ENCODE results near the gene STAB2. TPM values are rescaled to one million over a fixed set of nuclear protein-coding genes. Genes with fewer than 3 reads are reported as not detected.

STAB2 gene
- total and polyA plus RNA-seq, 8 donors, result under 0.01 to 4.0 (median 0.95) TPM; not detected in 4

DNA sequence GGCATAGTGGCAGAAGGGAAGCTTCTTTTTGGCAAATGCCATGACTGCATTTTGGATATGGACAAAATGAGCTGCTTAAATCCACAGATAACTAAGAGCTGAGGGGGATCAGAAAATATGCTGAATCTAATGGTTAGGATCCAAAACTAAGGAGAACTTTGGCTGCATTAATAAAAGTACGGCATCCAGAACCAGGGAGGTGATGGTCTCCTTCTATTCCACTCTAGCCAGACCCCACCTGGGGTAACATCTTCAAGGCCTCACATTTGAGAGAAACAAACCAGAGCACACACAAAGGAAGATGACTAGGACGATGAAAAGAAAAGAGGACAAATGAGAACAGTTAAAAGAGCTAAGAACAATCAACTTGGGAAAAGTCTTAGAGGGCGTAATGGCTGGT lies 226.4 kb downstream of the STAB2 start:
- H3K9me3 ChIP-seq, result no peaks in the 10 kb centered on the region
- DNase-seq, result no peak
- intact Hi-C loops (cut with DNase I; ENCODE audit: low total_unique reads), result no loop called here
- no peak overlapping the region for H3K4me3 ChIP-seq
- TF ChIP-seq POLR2A (IDR thresholded peaks at IDR 0.05) (no peak), POLR2AphosphoS5 (IDR thresholded peaks at IDR 0.05) (no peak)
- TF ChIP-seq, protein P1, sequence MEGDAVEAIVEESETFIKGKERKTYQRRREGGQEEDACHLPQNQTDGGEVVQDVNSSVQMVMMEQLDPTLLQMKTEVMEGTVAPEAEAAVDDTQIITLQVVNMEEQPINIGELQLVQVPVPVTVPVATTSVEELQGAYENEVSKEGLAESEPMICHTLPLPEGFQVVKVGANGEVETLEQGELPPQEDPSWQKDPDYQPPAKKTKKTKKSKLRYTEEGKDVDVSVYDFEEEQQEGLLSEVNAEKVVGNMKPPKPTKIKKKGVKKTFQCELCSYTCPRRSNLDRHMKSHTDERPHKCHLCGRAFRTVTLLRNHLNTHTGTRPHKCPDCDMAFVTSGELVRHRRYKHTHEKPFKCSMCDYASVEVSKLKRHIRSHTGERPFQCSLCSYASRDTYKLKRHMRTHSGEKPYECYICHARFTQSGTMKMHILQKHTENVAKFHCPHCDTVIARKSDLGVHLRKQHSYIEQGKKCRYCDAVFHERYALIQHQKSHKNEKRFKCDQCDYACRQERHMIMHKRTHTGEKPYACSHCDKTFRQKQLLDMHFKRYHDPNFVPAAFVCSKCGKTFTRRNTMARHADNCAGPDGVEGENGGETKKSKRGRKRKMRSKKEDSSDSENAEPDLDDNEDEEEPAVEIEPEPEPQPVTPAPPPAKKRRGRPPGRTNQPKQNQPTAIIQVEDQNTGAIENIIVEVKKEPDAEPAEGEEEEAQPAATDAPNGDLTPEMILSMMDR (IDR thresholded peaks at IDR 0.05), result no peak
- H3K27me3 ChIP-seq, result no peaks in the 10 kb centered on the region
- no peak overlapping the region for H3K27ac ChIP-seq
- WGBS, 5 donors, result 91 to 97% (median 96%) methylated on average over 3 of the region's 3 CpGs
- peaks cover 0 to 16% (median 2%) of the 10 kb centered on the region in 4 donors for H3K4me1 ChIP-seq
- H3K36me3 ChIP-seq, result peaks cover 5 to 37% (median 24%) of the 10 kb centered on the region in 4 donors

DNA sequence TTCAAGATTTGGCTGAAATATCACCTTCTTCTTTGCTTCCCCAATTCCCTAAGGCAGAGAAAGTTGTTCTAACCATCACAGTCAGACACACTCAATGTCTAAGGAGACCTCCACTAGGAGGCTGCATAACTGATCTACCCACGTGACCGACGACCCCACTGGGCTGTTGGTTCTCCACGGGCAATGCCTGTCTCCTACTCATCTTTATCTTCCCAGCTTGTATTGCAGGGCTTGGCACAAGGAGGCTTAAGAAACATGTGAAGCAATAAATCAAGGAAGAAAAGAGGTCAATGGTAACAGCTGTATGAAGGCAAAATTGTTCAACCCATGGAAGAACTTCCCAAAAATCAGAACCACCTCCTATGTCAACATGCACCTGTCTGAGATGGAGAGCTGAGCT lies 226.9 kb downstream of the STAB2 start:
- Histone ChIP-seq H3K4me1 (peaks cover 0 to 11% (median 0%) of the 10 kb centered on the region in 4 donors), H3K27ac (no peak overlapping the region), H3K9me3 (no peaks in the 10 kb centered on the region), H3K27me3 (no peaks in the 10 kb centered on the region), H3K4me3 (no peak overlapping the region), H3K36me3 (peaks cover 5 to 37% (median 24%) of the 10 kb centered on the region in 4 donors)
- no peak for DNase-seq
- TF ChIP-seq, protein P1 (IDR thresholded peaks at IDR 0.05), result no peak
- no peak for TF ChIP-seq POLR2A (IDR thresholded peaks at IDR 0.05)
- no peak for TF ChIP-seq POLR2AphosphoS5 (IDR thresholded peaks at IDR 0.05)
- no peak for TF ChIP-seq EP300 (IDR thresholded peaks at IDR 0.05)
- intact Hi-C loops (cut with DNase I; ENCODE audit: low total_unique reads), result no loop called here
- WGBS, 5 donors, result 78 to 92% (median 83%) methylated on average over 4 of the region's 4 CpGs

DNA sequence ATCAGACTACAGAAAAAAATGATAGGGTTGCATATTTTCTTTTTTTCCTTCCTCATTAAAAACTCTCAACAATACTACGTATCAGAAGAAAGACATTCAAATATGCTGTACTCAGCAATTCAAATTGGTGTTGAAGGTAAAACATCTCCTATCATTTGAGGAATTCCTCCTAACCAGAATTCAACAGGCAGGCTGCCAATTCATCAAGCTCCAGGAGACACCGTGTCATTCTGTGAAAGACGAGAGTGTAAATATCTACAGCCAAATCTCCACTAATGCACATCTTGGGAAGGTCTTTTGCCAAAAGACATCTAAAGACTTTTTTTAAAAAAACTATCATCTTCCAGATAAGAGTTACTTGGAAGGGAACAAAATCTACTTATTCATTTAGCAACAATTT lies 227.4 kb downstream of the STAB2 start:
- no peak for TF ChIP-seq EP300 (IDR thresholded peaks at IDR 0.05)
- no peak for TF ChIP-seq POLR2AphosphoS5 (IDR thresholded peaks at IDR 0.05)
- no peak for TF ChIP-seq POLR2A (IDR thresholded peaks at IDR 0.05)
- TF ChIP-seq, protein P1 (IDR thresholded peaks at IDR 0.05), result no peak
- Histone ChIP-seq H3K9me3 (no peaks in the 10 kb centered on the region), H3K4me3 (no peak overlapping the region), H3K27ac (no peak overlapping the region), H3K27me3 (no peaks in the 10 kb centered on the region), H3K36me3 (peaks cover 5 to 37% (median 24%) of the 10 kb centered on the region in 4 donors), H3K4me1 (peaks cover 0 to 7% (median 0%) of the 10 kb centered on the region in 4 donors)
- no peak for DNase-seq
- WGBS, 5 donors, result 61 to 73% (median 71%) methylated on average over 3 of the region's 3 CpGs
- intact Hi-C loops (cut with DNase I; ENCODE audit: low total_unique reads), result no loop called here

Small RNA genes lying within 50 kb of the gene (small RNA-seq; reads per million reads assigned to genes)
- gene RF00096, result 0 reads per million in 4 donors

Other genes starting within 250 kb of the STAB2 start
- gene C12orf42, start 91.3 kb upstream of the STAB2 start, total RNA-seq, result not detected
- gene C12orf42, start 91.3 kb upstream of the STAB2 start, polyA plus RNA-seq, result not detected